ENCODE results near the gene MAP4K4. TPM values are rescaled to one million over a fixed set of nuclear protein-coding genes. Genes with fewer than 3 reads are reported as not detected.

Gene MAP4K4
- total RNA-seq, 1 experiment from 2014 or later, result 41.3 TPM

DNA sequence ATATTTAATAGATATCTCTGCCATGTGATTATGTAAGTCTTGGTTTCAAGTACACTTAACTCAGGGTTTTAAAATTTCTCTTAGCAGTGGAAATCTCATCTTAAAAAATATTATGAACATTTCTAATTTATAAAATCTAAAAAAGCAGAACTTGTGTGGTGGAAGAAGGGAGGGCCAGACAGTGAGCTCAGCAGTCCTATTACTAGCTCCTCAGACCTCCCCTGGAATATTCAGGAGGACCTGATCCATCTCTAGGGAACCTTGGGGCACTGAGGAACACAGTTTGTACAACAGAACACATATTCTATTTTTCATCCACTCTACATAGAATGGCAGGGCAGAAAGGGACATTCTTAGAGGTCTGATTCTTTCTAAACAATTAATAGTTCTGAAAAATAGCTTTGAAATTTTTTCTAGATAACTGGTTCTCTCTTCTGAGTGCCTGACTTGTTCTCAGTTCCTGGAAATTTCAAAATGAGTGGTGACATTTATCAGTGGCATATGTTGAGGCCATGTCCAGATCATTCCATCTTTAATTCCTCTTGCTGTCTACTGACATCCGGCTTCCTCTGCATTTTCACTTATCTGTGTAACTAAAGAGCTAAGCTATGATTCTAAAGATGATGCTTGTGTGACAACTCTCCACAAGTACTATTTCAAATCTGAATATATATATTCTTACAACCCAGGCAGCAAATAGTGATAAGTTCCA, 8.2 kb upstream of the MAP4K4 start:
- no peak for DNase-seq (ENCODE audit: low read depth)
- in situ Hi-C loops (cut with HindIII; ENCODE audit: low pct_unique_long_range_greater_than_20kb, low sequenced_read_pairs), result no loop called here

DNA sequence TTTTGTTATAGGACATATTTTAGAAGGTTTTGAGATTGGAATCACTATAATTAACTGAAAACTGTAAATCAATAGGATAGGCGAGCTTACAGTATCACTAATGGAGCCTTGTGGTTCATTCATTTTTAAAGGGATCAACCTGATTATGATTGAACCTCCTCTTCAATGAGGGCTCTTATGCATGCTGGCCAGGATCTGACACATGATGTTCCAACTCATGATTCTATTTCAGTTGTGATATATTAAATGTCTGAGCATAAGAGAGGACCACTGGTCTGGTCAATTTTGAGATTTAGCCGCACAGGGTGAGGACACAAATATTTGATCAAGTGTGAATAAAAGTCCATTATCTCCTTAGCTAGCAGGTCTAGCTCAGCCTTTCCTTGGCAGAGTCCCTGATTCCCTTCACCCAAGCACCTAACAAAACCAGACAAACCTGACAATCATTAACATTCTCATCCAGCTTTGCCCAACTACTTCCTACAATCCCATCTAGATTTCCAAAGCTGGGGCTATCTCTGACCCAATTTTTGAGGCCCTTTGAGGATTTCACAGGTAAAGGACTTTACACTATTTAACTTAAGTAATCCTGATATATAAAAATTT, 6.9 kb upstream of the MAP4K4 start:
- in situ Hi-C loops (cut with HindIII; ENCODE audit: low pct_unique_long_range_greater_than_20kb, low sequenced_read_pairs), result no loop called here

DNA sequence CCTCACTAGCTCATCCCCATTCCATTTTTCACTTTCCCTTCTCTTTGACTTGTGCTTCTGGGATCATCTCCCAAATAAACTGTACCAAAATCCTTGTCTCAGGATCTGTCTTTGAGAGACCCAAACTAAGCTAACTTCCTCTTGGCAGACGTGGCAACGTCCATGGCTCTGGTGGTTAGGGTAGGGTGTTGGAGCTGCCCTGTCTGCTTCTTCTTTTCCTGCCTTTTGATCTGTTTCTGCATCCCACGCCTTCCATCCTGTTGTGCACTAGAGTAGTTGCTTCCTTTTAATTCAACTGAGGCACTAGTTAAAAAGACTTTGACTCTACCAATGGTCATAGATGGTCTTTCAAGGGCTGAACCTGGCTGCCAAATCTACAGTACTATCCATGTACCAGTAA, 5.5 kb upstream of the MAP4K4 start:
- in situ Hi-C loops (cut with HindIII; ENCODE audit: low pct_unique_long_range_greater_than_20kb, low sequenced_read_pairs), result no loop called here
- DNase-seq (ENCODE audit: low read depth), result no peak

More for the DNA sequence above, 6.9 kb upstream of the MAP4K4 start:
- DNase-seq (ENCODE audit: low read depth), result no peak

DNA sequence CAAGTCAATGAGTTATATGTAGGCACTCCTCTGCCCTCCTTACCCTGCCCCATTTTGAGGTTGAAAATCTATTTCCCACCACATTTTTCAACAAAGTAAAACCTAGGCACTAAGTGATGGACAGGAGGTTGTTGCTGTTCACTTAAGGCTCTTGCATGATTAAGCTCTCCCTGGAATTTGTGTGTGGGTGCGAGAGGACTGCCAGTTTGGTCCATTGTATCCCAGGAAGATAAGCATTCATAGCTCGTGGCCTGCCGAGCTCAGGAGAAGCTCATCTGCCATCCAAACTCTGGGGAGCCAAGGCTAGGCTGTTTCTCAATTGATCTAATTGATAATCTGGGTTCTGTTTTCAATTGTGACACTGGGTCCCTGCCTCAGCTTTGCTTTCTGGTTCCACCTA, 4.7 kb upstream of the MAP4K4 start:
- DNase-seq (ENCODE audit: low read depth), result no peak
- in situ Hi-C loops (cut with HindIII; ENCODE audit: low pct_unique_long_range_greater_than_20kb, low sequenced_read_pairs), result no loop called here

DNA sequence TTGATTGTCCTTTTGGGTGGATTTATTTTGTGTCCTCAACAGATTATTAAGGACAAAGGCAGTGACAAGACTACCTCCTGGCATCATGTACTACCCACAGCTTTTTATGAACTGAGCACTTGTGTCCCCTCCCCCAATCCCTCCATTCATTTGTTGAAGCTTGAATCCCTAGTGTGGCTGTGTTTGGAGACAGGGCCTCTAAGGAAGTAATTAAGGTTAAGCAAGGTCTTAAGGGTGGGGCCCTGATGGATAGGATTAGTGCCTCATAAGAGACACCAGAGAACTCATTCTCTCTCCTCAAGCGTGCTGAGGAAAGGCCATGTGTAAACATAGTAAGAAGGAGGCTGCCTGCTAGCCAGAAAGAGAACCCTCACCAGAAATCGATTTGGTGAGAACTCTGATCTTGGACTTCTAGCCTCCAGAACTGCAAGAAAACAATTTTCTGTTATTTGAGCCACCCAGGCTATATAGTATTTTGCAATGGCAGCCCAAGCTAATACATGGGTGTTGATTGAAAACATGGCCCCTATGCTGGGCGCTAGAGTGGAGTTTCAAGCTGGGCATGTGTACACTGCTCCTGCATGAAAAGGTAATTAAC, 3.4 kb upstream of the MAP4K4 start:
- in situ Hi-C loops (cut with HindIII; ENCODE audit: low pct_unique_long_range_greater_than_20kb, low sequenced_read_pairs), result no loop called here
- DNase-seq (ENCODE audit: low read depth), result no peak

GRCh38 chr2:101696272-101697123, 1.0 kb upstream of the MAP4K4 start:
- in situ Hi-C loops (cut with HindIII; ENCODE audit: low pct_unique_long_range_greater_than_20kb, low sequenced_read_pairs), result no loop called here
- DNase-seq (ENCODE audit: low read depth), result peak; percentile 7

GRCh38 chr2:101698014-101698843, 722 bp downstream of the MAP4K4 start:
- DNase-seq (ENCODE audit: low read depth), result peak; percentile 45
- in situ Hi-C loops (cut with HindIII; ENCODE audit: low pct_unique_long_range_greater_than_20kb, low sequenced_read_pairs), result no loop called here

DNA sequence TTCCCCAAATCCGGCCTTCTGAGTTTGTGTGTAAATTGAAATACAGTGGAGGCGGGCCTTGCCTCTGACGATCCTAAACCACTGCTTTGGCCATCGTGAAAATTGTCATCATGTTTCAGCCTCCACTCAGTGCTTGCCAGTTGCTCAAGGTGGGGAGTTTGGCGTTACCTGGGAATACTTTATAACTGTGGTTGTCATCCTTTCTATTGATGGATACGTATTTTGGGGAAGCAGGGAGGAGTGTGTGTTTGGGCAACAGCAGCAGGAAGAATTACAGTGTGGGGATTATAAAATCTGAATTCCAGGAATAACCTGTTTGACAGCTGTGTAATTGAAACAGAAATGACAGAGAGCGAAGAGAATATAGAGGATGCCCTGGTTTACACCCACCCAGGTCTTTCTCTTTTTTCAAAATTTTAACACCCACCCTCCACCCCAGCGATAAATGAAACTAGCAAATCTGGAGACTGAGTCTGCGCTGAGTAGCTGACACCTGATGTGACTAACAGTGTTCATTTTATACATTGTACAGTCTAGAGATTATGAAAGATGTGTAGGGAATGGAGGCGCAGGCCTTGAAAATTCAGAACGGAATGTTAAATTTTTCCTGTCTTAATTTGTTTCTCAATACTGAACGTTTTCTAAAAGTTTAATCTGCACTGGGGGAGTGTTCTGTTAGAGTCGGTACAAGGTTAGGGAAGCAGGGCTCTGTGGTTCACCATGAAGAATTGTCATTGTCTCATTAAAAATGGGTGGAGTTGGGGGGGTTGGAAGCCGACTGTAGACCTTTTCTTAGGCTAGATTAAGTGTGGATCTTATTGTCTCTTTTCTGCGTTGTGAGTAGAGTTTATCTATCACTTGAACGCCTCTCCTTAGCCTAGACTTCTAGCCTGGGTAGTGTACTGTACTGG, 1.6 kb downstream of the MAP4K4 start:
- DNase-seq (ENCODE audit: low read depth), result peak; percentile 12
- in situ Hi-C loops (cut with HindIII; ENCODE audit: low pct_unique_long_range_greater_than_20kb, low sequenced_read_pairs), result no loop called here

- in situ Hi-C loops (cut with HindIII; ENCODE audit: low pct_unique_long_range_greater_than_20kb, low sequenced_read_pairs), result no loop called here
- DNase-seq (ENCODE audit: low read depth), result peak; percentile 24
Measured at GRCh38 chr2:101699755-101700461, 2.4 kb downstream of the MAP4K4 start.

DNA sequence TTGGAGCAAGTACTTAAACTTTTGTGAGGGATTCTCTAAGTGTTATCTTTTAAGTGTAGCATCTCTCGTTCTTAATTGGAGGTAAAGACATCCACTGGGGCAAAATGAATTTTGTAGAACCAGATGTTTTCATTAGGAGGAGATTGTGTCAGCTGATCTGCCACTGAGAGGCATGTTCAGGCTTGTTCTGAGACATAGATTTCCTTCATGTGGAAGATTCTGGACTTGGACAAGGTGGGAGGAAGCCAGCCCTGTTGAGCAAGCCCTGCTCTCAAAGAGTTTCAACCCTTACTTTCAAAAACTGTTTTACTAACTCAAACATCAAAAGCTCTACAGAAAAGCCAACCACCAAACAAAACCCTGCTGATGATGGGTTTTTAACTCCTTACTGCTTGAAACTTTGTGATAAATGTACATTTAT, 6.5 kb downstream of the MAP4K4 start:
- in situ Hi-C loops (cut with HindIII; ENCODE audit: low pct_unique_long_range_greater_than_20kb, low sequenced_read_pairs), result no loop called here
- peak; percentile 11 for DNase-seq (ENCODE audit: low read depth)

DNA sequence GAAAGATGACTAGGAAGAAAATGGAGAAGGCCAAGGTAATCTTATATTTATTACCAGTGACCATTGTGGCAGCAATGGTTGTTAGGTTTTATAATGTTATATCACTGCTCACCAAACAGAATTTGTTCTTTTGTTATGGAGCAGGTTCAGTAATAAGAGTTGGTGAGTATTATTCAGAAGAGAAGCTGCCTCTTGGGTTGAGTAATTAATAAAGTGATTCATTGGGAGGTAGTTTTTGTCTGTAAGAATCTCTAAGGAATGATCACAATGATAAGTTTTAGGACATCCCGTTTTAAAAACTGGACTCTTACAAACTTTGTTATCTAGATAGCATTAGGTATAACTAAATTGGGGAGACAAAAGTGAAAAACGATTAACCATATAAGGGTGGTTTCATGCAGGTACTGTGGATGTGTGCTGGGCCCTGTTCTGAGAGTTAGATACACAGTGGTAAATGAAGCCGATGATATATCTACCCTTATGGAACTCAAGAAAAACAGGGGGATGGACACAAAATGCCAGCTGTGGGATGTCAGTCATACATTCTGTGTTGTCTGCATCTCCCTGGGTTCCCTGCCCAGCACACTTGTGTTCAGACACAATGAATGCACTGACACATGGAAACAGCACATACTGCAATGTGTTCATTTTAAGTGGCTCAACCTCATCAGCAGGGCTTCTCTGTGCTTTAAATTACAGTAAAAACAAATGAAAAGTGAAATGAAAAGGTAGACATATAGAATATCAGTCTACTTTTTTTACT, 7.5 kb downstream of the MAP4K4 start:
- no peak for DNase-seq (ENCODE audit: low read depth)
- in situ Hi-C loops (cut with HindIII; ENCODE audit: low pct_unique_long_range_greater_than_20kb, low sequenced_read_pairs), result no loop called here

- in situ Hi-C loops (cut with HindIII; ENCODE audit: low pct_unique_long_range_greater_than_20kb, low sequenced_read_pairs), result no loop called here
Measured at GRCh38 chr2:101706121-101706818, 8.8 kb downstream of the MAP4K4 start.

DNA sequence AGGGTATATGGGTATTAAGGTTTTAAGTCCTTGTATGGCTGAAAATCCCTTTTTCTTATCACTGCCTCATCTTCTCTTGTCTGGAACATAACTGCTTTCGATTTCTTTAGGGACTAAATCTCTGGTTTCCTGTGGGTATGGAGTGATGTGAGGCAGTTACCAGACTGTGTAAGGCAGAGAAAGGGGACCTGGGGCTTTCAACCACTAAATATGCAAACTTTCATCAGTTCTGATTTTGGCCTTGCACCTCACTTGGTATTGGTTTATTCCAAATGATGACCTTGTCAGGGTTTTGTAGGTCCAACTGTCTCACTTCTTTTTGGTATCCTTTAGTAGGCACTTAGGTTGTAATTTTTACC, 9.3 kb downstream of the MAP4K4 start:
- in situ Hi-C loops (cut with HindIII; ENCODE audit: low pct_unique_long_range_greater_than_20kb, low sequenced_read_pairs), result no loop called here
- no peak for DNase-seq (ENCODE audit: low read depth)

More at GRCh38 chr2:101706121-101706818, 8.8 kb downstream of the MAP4K4 start:
- no peak for DNase-seq (ENCODE audit: low read depth)

GRCh38 chr2:101710036-101710435, 12.5 kb downstream of the MAP4K4 start:
- DNase-seq (ENCODE audit: low read depth), result peak; percentile 42
- in situ Hi-C loops (cut with HindIII; ENCODE audit: low pct_unique_long_range_greater_than_20kb, low sequenced_read_pairs), result no loop called here
